Glutamatergic neuron (in vitro differentiated cells): ENCODE measurements around the gene RAPGEF3. TPM values are rescaled to one million over a fixed set of nuclear protein-coding genes. Genes with fewer than 3 reads are reported as not detected.

ENCODE experiments used
- DNase-seq: peaks from one replicate; pipeline ENCODE4 v3.0.0; 2022
- H3K27ac Mint-ChIP-seq: one replicate; pipeline ENCODE4 v1.8.0; 2020; ENCODE audit warnings: mild to moderate bottlenecking, mixed read lengths, inconsistent platforms; ENCODE audit not compliant: unreplicated experiment
- H3K27me3 Mint-ChIP-seq: one replicate; pipeline ENCODE4 v1.8.0; 2020; ENCODE audit warnings: mild to moderate bottlenecking, moderate library complexity, mixed read lengths, inconsistent platforms; ENCODE audit not compliant: unreplicated experiment
- H3K36me3 Mint-ChIP-seq: one replicate; pipeline ENCODE4 v1.8.0; 2020; ENCODE audit warnings: mild to moderate bottlenecking, mixed read lengths, inconsistent platforms; ENCODE audit not compliant: unreplicated experiment
- H3K4me1 Mint-ChIP-seq: one replicate; pipeline ENCODE4 v1.8.0; 2020; ENCODE audit warnings: mild to moderate bottlenecking, low read depth, mixed read lengths, inconsistent platforms; ENCODE audit not compliant: unreplicated experiment
- H3K4me3 Mint-ChIP-seq: one replicate; pipeline ENCODE4 v1.8.0; 2020; ENCODE audit warnings: mild to moderate bottlenecking, mixed read lengths, inconsistent platforms; ENCODE audit not compliant: unreplicated experiment
- H3K9me3 Mint-ChIP-seq: one replicate; pipeline ENCODE4 v1.8.0; 2020; ENCODE audit warnings: mild to moderate bottlenecking, moderate library complexity, mixed read lengths, inconsistent platforms; ENCODE audit not compliant: unreplicated experiment
- CTCF ChIP-seq: fragments of 200-600 bp; sonication (generic); IDR thresholded peaks from one replicate; pipeline ENCODE4 v1.5.0; 2021; ENCODE audit not compliant: partially characterized antibody, unreplicated experiment
- total RNA-seq: library from RNA; stranded (reverse); fragmentation: NEBNext Ultra II Directional; extraction: Animal tissue kit (Norgen Biotek cat#: 25700); gene quantifications from one replicate; pipeline ENCODE4 v1.2.1, GENCODE V29; 2021; ENCODE audit not compliant: unreplicated experiment

Gene RAPGEF3
- total RNA-seq, 1 donor from 2014 or later = 0.81 TPM

- Mint-ChIP-seq H3K4me3 (no peak overlapping the region), H3K36me3 (no peaks in the 10 kb centered on the region)
- DNase-seq = no peak
These were observed 36.4 kb downstream of the RAPGEF3 start for GRCh38 chr12:47722136-47722834.

GRCh38 chr12:47721431-47721973 is 37.2 kb downstream of the RAPGEF3 start:
- H3K4me1 Mint-ChIP-seq = peaks cover 13% of the 10 kb centered on the region
- TF ChIP-seq CTCF = no peak
- H3K9me3 Mint-ChIP-seq = peaks cover 5% of the 10 kb centered on the region
- no peak overlapping the region for H3K4me3 Mint-ChIP-seq
- H3K27ac Mint-ChIP-seq = no peak overlapping the region
- H3K27me3 Mint-ChIP-seq = peaks cover 10% of the 10 kb centered on the region
- no peak for DNase-seq
- H3K36me3 Mint-ChIP-seq = no peaks in the 10 kb centered on the region

More at GRCh38 chr12:47722136-47722834, 36.4 kb downstream of the RAPGEF3 start:
- H3K27ac Mint-ChIP-seq = no peak overlapping the region
- H3K9me3 Mint-ChIP-seq = peaks cover 5% of the 10 kb centered on the region
- TF ChIP-seq CTCF = no peak
- H3K4me1 Mint-ChIP-seq = peaks cover 11% of the 10 kb centered on the region
- peaks cover 10% of the 10 kb centered on the region for H3K27me3 Mint-ChIP-seq

- H3K4me3 Mint-ChIP-seq = no peak overlapping the region
- TF ChIP-seq CTCF = no peak
- DNase-seq = no peak
- H3K4me1 Mint-ChIP-seq = peaks cover 8% of the 10 kb centered on the region
- peaks cover 5% of the 10 kb centered on the region for H3K9me3 Mint-ChIP-seq
- H3K27me3 Mint-ChIP-seq = no peaks in the 10 kb centered on the region
- no peaks in the 10 kb centered on the region for H3K36me3 Mint-ChIP-seq
- no peak overlapping the region for H3K27ac Mint-ChIP-seq
These were observed 40.1 kb downstream of the RAPGEF3 start for GRCh38 chr12:47718531-47718930.

- Mint-ChIP-seq H3K4me3 (no peak overlapping the region), H3K36me3 (no peaks in the 10 kb centered on the region), H3K4me1 (peaks cover 11% of the 10 kb centered on the region), H3K9me3 (peaks cover 5% of the 10 kb centered on the region), H3K27me3 (no peaks in the 10 kb centered on the region), H3K27ac (no peak overlapping the region)
- DNase-seq = peak; percentile 86
- peak; percentile 73 for TF ChIP-seq CTCF
These were observed 41.1 kb downstream of the RAPGEF3 start for GRCh38 chr12:47717443-47718193.

- Mint-ChIP-seq H3K27ac (no peak overlapping the region), H3K4me1 (peaks cover 11% of the 10 kb centered on the region), H3K36me3 (no peaks in the 10 kb centered on the region), H3K9me3 (peaks cover 5% of the 10 kb centered on the region), H3K27me3 (no peaks in the 10 kb centered on the region), H3K4me3 (no peak overlapping the region)
- no peak for DNase-seq
- no peak for TF ChIP-seq CTCF
These were observed 41.6 kb downstream of the RAPGEF3 start for GRCh38 chr12:47717046-47717442.
